NB4 (cell line): ENCODE measurements around the gene PTGES3L.
A peak's percentile ranks its signal among the peaks of the same experiment; 100 is the strongest.

Experiments used
- DNase-seq: peaks from one replicate; pipeline ENCODE4 v3.0.0; 2010; ENCODE audit warnings: low read depth
- H3K4me3 ChIP-seq: one replicate; pipeline ENCODE4 v1.5.1; 2011; ENCODE audit warnings: mild to moderate bottlenecking, low read depth, low read length, moderate library complexity
- MYC ChIP-seq: IDR thresholded peaks from 2 replicates; pipeline ENCODE4 v1.6.1; 2011; ENCODE audit warnings: low read depth, low read length
- POLR2A ChIP-seq: IDR thresholded peaks from 2 replicates; pipeline ENCODE4 v1.6.1; 2011; ENCODE audit warnings: mild to moderate bottlenecking; ENCODE audit not compliant: insufficient read length; ENCODE audit errors: extremely low read depth
- TF ChIP-seq, protein P1 (sequence below): IDR thresholded peaks from one replicate; pipeline ENCODE4 v1.5.1; 2012; ENCODE audit warnings: low read depth, low read length
- TF ChIP-seq, protein P2 (sequence below): IDR thresholded peaks from 2 replicates; pipeline ENCODE4 v1.6.1; 2011; ENCODE audit warnings: low read depth, low read length

PTGES3L gene

DNA sequence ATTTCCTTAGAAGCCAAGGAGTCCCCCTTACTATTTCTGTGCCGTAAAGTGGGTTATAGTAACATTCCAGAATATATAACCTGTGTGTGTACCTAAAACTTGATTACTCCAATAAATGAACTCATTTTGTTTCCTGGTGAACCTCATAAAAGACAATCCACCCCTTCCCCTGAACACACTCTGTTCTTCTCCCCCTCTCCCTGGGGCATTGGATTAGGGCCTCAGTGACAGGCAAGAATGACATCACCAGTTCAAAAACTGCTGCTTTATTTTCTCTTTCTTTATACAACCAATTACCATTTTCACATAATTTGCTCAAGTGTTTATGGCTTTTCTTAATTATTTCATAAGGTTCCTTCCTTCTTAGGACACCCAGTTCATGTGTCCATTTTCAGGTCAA, 33.1 kb downstream of the PTGES3L start:
- DNase-seq: no peak
- H3K4me3 ChIP-seq: no peak overlapping the region
- TF ChIP-seq MYC (no peak), POLR2A (no peak)
- TF ChIP-seq, protein P1, sequence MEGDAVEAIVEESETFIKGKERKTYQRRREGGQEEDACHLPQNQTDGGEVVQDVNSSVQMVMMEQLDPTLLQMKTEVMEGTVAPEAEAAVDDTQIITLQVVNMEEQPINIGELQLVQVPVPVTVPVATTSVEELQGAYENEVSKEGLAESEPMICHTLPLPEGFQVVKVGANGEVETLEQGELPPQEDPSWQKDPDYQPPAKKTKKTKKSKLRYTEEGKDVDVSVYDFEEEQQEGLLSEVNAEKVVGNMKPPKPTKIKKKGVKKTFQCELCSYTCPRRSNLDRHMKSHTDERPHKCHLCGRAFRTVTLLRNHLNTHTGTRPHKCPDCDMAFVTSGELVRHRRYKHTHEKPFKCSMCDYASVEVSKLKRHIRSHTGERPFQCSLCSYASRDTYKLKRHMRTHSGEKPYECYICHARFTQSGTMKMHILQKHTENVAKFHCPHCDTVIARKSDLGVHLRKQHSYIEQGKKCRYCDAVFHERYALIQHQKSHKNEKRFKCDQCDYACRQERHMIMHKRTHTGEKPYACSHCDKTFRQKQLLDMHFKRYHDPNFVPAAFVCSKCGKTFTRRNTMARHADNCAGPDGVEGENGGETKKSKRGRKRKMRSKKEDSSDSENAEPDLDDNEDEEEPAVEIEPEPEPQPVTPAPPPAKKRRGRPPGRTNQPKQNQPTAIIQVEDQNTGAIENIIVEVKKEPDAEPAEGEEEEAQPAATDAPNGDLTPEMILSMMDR: no peak
- TF ChIP-seq, protein P2, sequence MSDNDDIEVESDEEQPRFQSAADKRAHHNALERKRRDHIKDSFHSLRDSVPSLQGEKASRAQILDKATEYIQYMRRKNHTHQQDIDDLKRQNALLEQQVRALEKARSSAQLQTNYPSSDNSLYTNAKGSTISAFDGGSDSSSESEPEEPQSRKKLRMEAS: no peak

DNA sequence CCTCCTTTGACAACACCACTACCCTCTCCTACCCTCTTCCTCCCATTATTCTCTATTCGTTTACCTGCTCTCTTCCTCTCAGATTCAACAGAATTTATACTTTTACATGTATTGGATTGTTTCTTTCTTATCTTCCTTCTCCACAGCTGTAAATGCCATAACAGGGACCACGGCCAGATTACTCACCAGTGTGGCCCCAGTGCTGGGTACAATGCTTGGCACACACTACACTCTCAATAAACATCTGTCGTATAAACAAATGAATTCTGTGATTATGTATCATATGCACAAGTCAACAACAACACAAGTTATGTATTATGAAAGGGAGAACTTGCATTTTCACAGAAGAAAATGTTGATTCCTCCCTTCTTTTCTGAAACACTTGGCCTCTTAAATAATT, 35.7 kb downstream of the PTGES3L start:
- TF ChIP-seq MYC (no peak), POLR2A (no peak)
- TF ChIP-seq, protein P2: no peak
- TF ChIP-seq, protein P1: no peak
- no peak overlapping the region for H3K4me3 ChIP-seq
- DNase-seq: no peak

GRCh38 chr17:42937712-42938596, 41.9 kb downstream of the PTGES3L start:
- peak; percentile 59 for DNase-seq
- no peak overlapping the region for H3K4me3 ChIP-seq
- TF ChIP-seq, protein P1: peak; percentile 55
- no peak for TF ChIP-seq MYC

GRCh38 chr17:42929497-42929844, 50.4 kb downstream of the PTGES3L start:
- H3K4me3 ChIP-seq: no peak overlapping the region
- TF ChIP-seq POLR2A (no peak), MYC (no peak)
- TF ChIP-seq, protein P2: no peak
- TF ChIP-seq, protein P1: no peak
- DNase-seq: no peak

DNA sequence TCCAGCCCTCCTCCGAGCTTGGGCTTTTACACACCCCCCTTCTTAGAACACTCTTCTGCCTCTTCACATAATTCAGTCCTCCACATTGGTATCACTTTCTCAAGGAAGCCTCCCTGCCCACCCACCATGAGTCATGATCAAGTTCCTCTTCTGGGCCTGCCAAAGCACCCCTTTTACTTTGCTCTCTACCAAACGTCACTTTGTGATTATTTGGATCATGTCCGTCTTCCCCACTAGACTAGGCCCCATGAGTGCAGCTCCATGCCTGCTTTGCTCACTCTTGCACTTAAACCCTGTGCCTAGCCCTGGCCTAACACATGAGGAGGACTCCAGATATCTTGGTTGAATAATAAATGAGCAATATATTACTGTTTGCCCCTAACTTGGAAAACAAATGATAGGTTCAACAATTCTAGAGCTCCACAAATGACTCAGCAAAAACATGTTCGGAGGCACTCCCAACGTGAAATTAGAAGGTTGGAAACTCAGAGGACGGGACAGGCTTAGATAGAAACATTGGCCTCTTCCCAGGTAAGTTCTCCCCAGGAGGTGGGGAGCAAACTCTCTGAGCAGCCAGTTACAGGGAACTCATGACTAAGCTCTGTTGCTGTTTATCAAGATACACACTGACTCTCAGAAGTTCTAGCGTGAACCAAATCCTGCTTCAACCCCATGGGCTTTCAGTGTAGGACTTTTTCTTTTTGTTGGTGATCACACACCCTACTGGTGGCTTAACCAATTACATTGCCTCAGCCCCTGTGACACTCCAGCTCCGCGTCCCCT, 51.0 kb downstream of the PTGES3L start:
- DNase-seq: peak; percentile 96
- TF ChIP-seq, protein P2: peak; percentile 46
- TF ChIP-seq POLR2A: no peak
- TF ChIP-seq, protein P1: peak; percentile 40
- TF ChIP-seq MYC: no peak; the same call in none of the 2 replicates
- peak overlapping the region; percentile 17 for H3K4me3 ChIP-seq
